GM20431 (cell line): ENCODE measurements around the gene TBC1D1.

ENCODE experiments used
- in situ Hi-C: fragments of 300-500 bp; cut with MseI, MboI; formaldehyde crosslinking; loops from one replicate; pipeline ENCODE4 v1.15.0; 2020; ENCODE audit warnings: low sequenced_read_pairs; ENCODE audit not compliant: unreplicated experiment

Gene TBC1D1

GRCh38 chr4:38152721-38153386 is 262.0 kb downstream of the TBC1D1 start:
- in situ Hi-C loops: no loop called here

GRCh38 chr4:38153387-38153760 is 262.5 kb downstream of the TBC1D1 start:
- in situ Hi-C loops: no loop called here

GRCh38 chr4:38154252-38154651 is 263.4 kb downstream of the TBC1D1 start:
- in situ Hi-C loops: no loop called here

DNA sequence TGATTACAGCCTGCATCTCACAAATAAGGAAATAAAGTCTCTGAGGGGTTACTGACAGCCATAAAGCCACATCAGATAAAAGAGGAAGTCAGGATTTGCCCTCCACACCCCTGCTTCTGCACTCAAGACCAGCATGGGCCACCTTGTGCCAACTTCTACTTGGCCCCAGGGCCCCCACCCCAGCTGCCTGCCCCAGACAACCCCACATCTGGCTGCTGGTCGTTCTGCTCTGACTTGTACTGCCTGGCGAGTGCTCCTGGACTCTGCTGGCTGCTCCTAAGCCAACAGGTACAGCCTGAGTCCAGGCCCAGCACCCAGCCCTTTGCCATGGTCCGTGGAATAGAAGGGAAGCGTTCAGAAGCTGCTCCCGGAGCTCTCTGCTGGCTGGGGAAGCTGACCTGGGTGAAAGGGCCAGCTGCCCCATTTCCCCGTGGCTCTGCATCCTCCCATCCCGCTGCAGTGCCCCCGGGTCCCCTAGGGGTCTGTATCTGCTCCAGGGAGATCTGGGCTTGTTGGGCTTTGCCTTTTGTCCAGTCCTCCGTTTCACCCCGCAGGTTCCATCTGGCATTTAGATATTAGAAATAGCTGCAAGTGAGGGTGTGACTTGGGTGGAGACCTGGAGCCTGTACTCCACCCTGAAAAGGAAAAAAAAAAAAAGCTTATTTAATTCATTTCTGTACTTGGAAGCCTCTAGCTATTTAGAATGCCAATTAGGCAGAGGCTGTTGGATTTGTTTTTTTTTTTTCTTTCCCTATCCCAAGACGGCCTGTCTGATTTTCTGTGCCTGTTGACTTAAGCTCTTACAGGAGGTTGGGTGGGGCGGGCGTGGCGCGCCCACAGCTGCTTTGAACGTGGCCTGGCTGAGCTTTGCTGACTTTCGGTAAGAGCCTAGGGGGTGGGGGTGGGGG is 264.1 kb downstream of the TBC1D1 start:
- in situ Hi-C loops: no loop called here

GRCh38 chr4:38155589-38156294 is 264.9 kb downstream of the TBC1D1 start:
- in situ Hi-C loops: no loop called here

- in situ Hi-C loops: no loop called here
These were observed 266.7 kb downstream of the TBC1D1 start for GRCh38 chr4:38157592-38157991.

DNA sequence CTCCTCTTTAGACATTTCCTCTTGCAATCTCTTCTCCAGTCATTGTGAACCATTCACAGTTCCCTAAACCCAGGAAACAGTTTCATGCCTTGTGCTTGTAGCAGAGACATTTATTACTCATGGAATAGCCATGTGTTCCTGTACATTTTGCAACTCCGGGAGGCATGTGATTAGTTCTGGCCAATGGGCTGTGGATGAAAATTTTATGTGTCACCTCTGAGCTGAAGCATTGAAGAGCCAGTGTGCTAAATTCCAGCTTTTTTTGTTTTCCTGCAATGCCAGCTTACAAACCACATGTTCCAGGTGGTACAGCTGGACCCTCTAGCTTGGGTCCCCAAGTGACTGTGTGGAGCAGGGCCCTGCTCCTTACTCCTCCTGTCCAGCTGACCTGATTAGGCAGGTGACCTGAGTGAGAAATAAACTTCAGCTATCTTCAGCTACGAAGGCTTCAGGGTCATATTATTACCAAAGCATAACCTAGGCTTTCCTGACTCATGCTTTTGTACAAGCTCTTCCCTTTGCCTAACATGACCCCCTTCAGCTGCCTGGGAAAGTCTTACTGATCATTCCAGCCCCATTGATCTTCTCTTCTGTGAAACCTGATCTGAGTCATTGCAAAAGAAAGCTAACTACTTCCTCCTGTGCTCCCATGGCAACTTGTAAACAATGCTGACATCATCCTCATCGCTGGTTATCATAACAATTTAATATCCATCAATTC is 269.8 kb downstream of the TBC1D1 start:
- in situ Hi-C loops: loop anchor here (10.0 kb wide), 1 partner anchor 96 kb away; no protein-coding TSS in a partner anchor

GRCh38 chr4:38161208-38162113 is 270.6 kb downstream of the TBC1D1 start:
- in situ Hi-C loops: loop anchor here (10.0 kb wide), 1 partner anchor 97 kb away; no protein-coding TSS in a partner anchor

DNA sequence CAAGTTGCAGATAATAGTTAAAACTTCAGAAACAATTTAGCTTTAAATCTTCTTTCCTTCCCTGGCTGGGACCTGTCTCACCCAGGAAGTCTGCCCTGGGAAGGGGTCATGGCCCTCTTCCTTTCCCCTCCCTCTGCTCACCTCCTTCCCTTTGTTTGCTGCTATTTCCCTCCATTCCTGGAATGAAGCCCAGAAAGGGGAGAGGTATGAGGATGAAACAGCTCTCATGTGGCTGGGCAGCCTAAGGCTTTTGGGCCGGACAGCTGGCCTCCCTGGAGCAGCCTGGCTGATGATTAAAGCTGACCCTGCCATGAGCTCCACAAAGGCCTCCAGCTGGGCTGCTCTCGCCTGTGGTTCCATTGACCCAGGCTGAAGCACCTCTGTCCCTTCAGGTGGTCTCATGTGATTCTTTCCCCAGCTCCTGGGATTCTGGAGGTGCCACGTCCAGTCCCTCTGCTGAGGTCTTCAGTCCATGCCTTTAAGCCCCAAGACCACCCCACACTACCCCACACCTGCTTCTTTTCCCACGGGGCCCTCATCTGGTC is 271.4 kb downstream of the TBC1D1 start:
- in situ Hi-C loops: loop anchor here (10.0 kb wide), 1 partner anchor 98 kb away; no protein-coding TSS in a partner anchor

GRCh38 chr4:38163216-38164006 is 272.5 kb downstream of the TBC1D1 start:
- in situ Hi-C loops: loop anchor here (10.0 kb wide), 1 partner anchor 99 kb away; no protein-coding TSS in a partner anchor

DNA sequence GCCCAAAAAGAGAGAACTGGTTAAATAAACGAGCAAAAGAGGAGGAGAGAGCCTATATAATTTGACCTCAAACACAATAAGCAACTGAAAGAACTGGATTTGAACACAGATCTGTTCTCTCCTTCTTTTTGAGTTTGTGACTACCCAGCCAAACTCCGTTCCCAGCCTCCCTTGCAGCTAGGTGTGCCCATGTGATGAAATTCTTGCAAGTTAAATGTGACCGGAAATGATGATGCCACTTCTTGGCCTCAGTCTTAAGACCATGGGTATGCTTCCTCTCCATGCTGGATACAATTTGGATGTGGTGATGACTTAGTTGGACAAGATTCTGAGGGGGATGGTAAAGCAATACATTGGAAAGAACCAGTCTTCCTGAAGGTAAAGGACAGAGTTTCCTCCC is 273.5 kb downstream of the TBC1D1 start:
- in situ Hi-C loops: loop anchor here (10.0 kb wide), 1 partner anchor 100 kb away; no protein-coding TSS in a partner anchor

DNA sequence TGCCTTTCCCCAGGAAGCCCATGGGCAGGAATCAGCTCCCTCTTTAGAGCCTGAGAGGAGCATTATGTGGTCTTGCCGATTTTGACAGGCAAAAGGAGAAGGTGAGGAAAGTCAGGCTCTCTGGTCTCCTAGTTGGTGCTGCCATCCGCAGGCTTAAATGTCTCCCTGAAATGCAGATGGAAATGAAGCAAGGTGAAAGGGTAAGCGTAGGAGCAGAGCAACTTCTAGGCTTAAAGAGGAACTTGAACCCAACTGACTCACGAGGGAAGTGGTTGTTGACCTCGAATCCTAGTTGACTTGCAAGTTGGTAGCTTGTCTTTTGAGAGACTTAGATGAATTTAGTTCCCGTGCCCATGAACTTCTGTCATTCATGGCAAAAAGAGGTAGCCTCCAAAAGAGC is 275.2 kb downstream of the TBC1D1 start:
- in situ Hi-C loops: loop anchor here (10.0 kb wide), 1 partner anchor 101 kb away; no protein-coding TSS in a partner anchor

- in situ Hi-C loops: loop anchor here (10.0 kb wide), 1 partner anchor 102 kb away; no protein-coding TSS in a partner anchor
These were observed 275.9 kb downstream of the TBC1D1 start for GRCh38 chr4:38166768-38167167.

- in situ Hi-C loops: loop anchor here (10.0 kb wide), 1 partner anchor 103 kb away; no protein-coding TSS in a partner anchor
These were observed 277.1 kb downstream of the TBC1D1 start for GRCh38 chr4:38167973-38168372.

DNA sequence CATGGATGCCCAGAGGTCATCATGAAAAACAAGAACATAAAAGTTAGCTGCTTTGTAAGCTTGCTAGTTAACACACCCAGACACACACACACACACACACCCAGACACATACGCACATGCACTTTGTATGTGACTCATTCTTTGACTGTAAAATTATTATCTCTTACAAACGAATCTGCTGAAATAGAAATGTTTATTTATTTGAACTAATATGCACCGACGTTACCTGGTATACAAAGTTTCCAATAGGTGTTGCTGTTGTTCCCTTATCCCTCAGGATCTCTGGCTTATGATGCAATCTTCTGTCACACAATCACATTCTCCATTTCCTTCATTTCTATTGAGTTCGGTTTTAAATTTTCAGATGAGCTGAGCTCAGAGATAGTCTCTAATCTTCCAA is 278.6 kb downstream of the TBC1D1 start:
- in situ Hi-C loops: loop anchor here (10.0 kb wide), 1 partner anchor 105 kb away; no protein-coding TSS in a partner anchor

GRCh38 chr4:38170338-38171169 is 279.7 kb downstream of the TBC1D1 start:
- in situ Hi-C loops: no loop called here

DNA sequence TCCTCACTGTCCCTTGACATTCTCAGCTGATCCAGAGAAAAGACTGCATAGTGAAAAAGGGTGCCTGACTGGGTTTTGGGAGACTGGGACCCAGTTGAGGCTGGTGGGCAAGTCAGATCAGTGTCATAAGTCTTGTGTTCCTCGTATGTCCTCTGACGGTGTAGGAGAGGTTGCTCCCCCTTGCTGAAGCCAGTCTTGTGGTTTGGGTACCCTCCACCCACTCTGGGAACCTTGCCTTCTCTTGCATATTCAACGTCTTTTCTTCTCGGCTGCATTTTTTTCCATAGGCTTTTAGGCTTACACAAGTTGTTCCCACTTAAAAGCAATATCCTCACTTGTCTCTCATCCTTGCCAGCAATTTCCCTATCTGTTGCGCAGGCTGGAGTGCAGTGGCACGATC is 281.2 kb downstream of the TBC1D1 start:
- in situ Hi-C loops: no loop called here
